ENCODE measurements around the gene SLFN13.
"Not testable (repeated sequence)": the region's sequence is repeated elsewhere in the genome, so short reads cannot be mapped to it uniquely, and the experiment has no call there.

Gene SLFN13

DNA sequence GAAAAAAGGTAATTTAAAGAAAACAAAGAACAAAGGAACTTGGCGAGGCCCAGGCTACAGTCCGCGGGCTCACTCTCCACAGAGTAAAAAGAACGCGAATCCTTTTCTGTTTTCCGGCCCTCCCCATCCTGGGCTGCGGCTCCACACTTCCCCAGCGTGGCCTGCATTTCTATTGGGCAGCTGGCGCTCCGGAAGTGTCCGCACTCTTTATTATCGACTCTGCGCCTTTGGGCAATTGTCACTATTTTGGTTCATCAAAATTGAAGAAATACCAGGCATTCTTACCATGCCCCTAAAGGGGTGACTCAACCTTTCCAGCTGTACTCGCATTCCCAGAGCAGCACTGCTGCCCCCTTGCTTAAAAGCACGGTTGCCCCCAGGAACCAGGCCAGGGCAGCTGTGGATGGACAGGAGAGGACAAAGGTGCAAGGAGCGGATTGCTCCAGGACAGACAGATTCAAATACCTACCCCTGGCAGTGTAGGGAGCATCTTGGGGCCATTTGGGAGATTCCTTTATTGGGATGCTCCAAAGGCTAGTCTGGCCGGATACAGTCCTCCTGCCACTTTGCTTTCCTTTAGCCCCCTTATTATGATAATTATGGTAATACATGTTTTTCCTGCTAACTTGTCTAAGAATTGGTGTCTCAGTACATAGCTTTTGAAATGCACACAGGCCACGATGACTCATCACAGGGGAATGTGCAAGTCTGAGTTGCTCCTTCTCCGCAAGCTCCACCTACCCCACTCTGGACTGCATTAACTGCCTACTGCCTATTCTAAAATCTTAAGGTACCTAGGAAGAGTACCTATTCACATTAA lies 15.3 kb downstream of the SLFN13 start:
- Histone ChIP-seq H3K27me3 (replicated peaks in 2 of 5; ENCODE audit: control insufficient read depth in 4 of 5, insufficient read depth in 5 of 5, low read length in 4 of 5) (no peaks in the 10 kb centered on the region), H3K9me3 (ENCODE audit: control extremely low read depth in 1 of 5, control insufficient read depth in 4 of 5, insufficient read depth in 2 of 5, low read depth in 1 of 5, low read length in 4 of 5) (no peaks in the 10 kb centered on the region), H3K4me3 (ENCODE audit: control insufficient read depth in 1 of 7, extremely low read depth in 1 of 7, insufficient read depth in 4 of 7, low read depth in 2 of 7, low read length in 6 of 7) (peak overlapping the region; percentile 65 to 91 (median 82)), H3K4me1 (ENCODE audit: control extremely low read depth in 1 of 4, control insufficient read depth in 4 of 4, insufficient read depth in 4 of 4, low read length in 3 of 4) (peaks cover 4 to 32% (median 30%) of the 10 kb centered on the region in 4 experiments), H3K36me3 (ENCODE audit: control insufficient read depth in 4 of 4, insufficient read depth in 4 of 4, low read length in 3 of 4) (no peaks in the 10 kb centered on the region), H3K27ac (ENCODE audit: insufficient read depth in 1 of 2, low read depth in 1 of 2, low read length in 2 of 2, poor library complexity in 1 of 2, severe bottlenecking in 2 of 2) (peak overlapping the region; percentile 46 to 78)
- ChIA-PET POLR2A (interaction anchor here (0.7 to 1.6 kb wide), 3 partner anchors 15 to 60 kb away, joined by 3 to 5 read pairs (median 5); partner anchors contain the start of gene SLFN11), CTCF (interaction anchor here (1.0 to 1.6 kb wide), 4 partner anchors 11 to 49 kb away, joined by 3 to 5 read pairs (median 4); partner anchors contain the start of gene SLFN13)
- DNase-seq, result peak; percentile 88 to 95 (median 94)
- 23% methylated on average over 15 of the region's 19 CpGs for WGBS (ENCODE audit: insufficient coverage)

DNA sequence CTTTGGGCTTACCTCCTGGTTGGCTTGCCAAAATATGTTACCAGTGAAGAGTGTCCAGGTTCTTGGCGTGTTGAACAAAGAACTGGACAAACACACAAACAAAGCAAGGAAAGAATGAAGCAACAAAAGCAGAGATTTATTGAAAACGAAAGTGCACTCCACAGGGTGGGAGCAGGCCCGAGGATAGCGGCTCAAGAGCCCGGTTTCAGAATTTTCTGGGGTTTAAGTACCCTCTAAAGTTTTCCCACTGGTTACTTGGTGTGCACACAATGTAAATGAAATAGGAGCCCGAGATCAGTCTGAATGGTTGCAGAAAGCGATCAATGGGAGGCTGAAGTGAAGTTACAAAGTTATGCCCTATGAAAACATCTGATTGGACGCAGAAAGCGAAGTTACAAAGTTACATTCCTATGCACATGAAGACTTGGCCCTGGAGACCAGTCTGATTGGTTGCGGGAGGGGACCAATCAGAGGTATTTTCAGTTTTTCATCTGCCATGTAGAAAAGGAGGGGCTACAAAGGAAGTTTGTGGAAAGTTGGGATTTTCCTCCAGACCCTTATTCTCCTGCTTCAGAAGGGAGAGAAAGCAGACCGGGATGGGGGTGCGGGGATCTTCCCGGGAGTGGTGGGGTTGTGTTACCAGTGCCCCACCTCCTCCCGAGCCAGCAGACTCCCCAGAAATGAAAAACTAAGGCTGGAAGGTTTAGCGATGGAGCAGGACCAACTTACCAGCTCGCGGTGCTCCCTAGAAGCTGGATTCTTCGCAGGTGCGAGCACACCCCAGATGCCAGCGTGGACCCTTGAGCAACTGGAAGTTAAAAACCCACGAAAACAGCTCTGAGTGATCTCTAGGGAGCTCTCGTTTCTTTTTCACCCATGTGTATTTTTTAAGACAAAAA lies 16.1 kb downstream of the SLFN13 start, which contains the start of gene SLFN12:
TSS of gene SLFN12 (minus strand) at position 325 of the 899 bp plus-strand sequence. CDS start 9,472 bp downstream, outside the sequence.
- Histone ChIP-seq H3K27me3 (replicated peaks in 2 of 5; ENCODE audit: control insufficient read depth in 4 of 5, insufficient read depth in 5 of 5, low read length in 4 of 5) (no peaks in the 10 kb centered on the region), H3K4me3 (ENCODE audit: control insufficient read depth in 1 of 7, extremely low read depth in 1 of 7, insufficient read depth in 4 of 7, low read depth in 2 of 7, low read length in 6 of 7) (peak within 1 kb of the TSS; percentile 65 to 91 (median 82)), H3K27ac (ENCODE audit: insufficient read depth in 1 of 2, low read depth in 1 of 2, low read length in 2 of 2, poor library complexity in 1 of 2, severe bottlenecking in 2 of 2) (peak within 1 kb of the TSS; percentile 46 to 78), H3K9me3 (ENCODE audit: control extremely low read depth in 1 of 5, control insufficient read depth in 4 of 5, insufficient read depth in 2 of 5, low read depth in 1 of 5, low read length in 4 of 5) (no peaks in the 10 kb centered on the region), H3K36me3 (ENCODE audit: control insufficient read depth in 4 of 4, insufficient read depth in 4 of 4, low read length in 3 of 4) (no peaks in the 10 kb centered on the region), H3K4me1 (ENCODE audit: control extremely low read depth in 1 of 4, control insufficient read depth in 4 of 4, insufficient read depth in 4 of 4, low read length in 3 of 4) (peaks cover 4 to 34% (median 32%) of the 10 kb centered on the region in 4 experiments)
- WGBS (ENCODE audit: insufficient coverage), result 37% methylated on average over 19 of the region's 22 CpGs
- POLR2A ChIA-PET, result interaction anchor here (0.7 to 1.6 kb wide), 2 partner anchors 16 to 50 kb away, joined by 3 to 5 read pairs; no protein-coding TSS in a partner anchor
- peak; percentile 77 to 87 (median 82) for DNase-seq
- CTCF ChIA-PET, result interaction anchor here (1.5 to 1.6 kb wide), 2 partner anchors 12 to 16 kb away, joined by 4 to 5 read pairs; partner anchors contain the start of gene SLFN13

DNA sequence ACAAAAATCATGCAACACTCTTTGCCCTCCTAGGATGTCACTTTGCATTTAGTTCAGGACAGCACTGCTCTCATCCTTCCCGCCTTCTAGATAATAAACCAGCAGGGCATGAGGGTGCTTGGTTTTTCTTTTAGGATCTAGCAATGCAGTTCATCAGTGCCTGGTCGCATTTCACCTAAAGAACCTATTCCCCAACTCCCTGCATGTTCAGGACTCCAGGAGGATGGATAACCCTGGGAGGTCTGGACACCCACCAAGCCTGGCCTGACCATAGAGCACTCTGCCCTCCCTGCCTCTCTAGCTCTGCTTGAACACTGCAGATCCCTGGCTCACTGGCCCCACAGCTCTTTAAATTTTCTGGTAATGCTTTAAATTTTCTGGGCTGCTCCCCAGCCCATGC lies 18.9 kb downstream of the SLFN13 start:
- DNase-seq, result no peak
- ChIA-PET POLR2A (interaction anchor here (0.6 kb wide), 1 partner anchor 9 kb away, joined by 4 read pairs; no protein-coding TSS in a partner anchor), CTCF (no interaction called here)
- Histone ChIP-seq H3K4me1 (ENCODE audit: control extremely low read depth in 1 of 4, control insufficient read depth in 4 of 4, insufficient read depth in 4 of 4, low read length in 3 of 4) (peaks cover 4 to 34% (median 32%) of the 10 kb centered on the region in 4 experiments), H3K9me3 (ENCODE audit: control extremely low read depth in 1 of 5, control insufficient read depth in 4 of 5, insufficient read depth in 2 of 5, low read depth in 1 of 5, low read length in 4 of 5) (no peaks in the 10 kb centered on the region), H3K4me3 (ENCODE audit: control insufficient read depth in 1 of 7, extremely low read depth in 1 of 7, insufficient read depth in 4 of 7, low read depth in 2 of 7, low read length in 6 of 7) (no peak overlapping the region), H3K27me3 (replicated peaks in 2 of 5; ENCODE audit: control insufficient read depth in 4 of 5, insufficient read depth in 5 of 5, low read length in 4 of 5) (no peaks in the 10 kb centered on the region), H3K36me3 (ENCODE audit: control insufficient read depth in 4 of 4, insufficient read depth in 4 of 4, low read length in 3 of 4) (peaks cover 0 to 3% (median 0%) of the 10 kb centered on the region in 4 experiments), H3K27ac (ENCODE audit: insufficient read depth in 1 of 2, low read depth in 1 of 2, low read length in 2 of 2, poor library complexity in 1 of 2, severe bottlenecking in 2 of 2) (no peak overlapping the region)
- 85% methylated on average over 2 of the region's 2 CpGs for WGBS (ENCODE audit: insufficient coverage)

DNA sequence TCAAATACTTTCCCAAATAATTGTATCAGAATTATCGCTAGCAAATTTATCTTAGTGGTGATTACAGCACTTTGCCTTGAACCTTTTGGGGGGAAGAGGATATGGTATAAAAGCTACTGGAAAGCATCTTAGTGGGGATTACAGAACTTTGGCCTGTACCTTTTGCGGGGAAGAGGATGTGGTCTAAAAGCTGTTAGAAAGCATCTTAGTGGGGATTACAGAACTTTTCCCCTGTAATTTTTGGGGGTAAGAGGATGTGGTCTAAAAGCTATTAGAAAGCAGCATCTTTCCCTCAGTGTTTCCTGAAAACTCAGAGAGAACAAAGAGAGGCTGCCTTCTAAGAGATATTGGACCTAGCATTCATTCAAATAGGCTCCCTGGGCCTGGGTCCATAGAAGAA lies 20.3 kb downstream of the SLFN13 start:
- no peaks in the 10 kb centered on the region for H3K9me3 ChIP-seq (ENCODE audit: control extremely low read depth in 1 of 5, control insufficient read depth in 4 of 5, insufficient read depth in 2 of 5, low read depth in 1 of 5, low read length in 4 of 5)
- no peak overlapping the region for H3K27ac ChIP-seq (ENCODE audit: insufficient read depth in 1 of 2, low read depth in 1 of 2, low read length in 2 of 2, poor library complexity in 1 of 2, severe bottlenecking in 2 of 2)
- DNase-seq, result peak in 2 of 3 donors; percentile 3 to 33
- no peaks in the 10 kb centered on the region for H3K27me3 ChIP-seq (replicated peaks in 2 of 5; ENCODE audit: control insufficient read depth in 4 of 5, insufficient read depth in 5 of 5, low read length in 4 of 5)
- peaks cover 0 to 27% (median 24%) of the 10 kb centered on the region in 4 experiments for H3K4me1 ChIP-seq (ENCODE audit: control extremely low read depth in 1 of 4, control insufficient read depth in 4 of 4, insufficient read depth in 4 of 4, low read length in 3 of 4)
- ChIA-PET POLR2A (interaction anchor here (0.5 kb wide), 1 partner anchor 154 kb away, joined by 5 read pairs; no protein-coding TSS in a partner anchor), CTCF (interaction anchor here (1.7 kb wide), 1 partner anchor 116 kb away, joined by 3 read pairs; no protein-coding TSS in a partner anchor)
- no peak overlapping the region for H3K4me3 ChIP-seq (ENCODE audit: control insufficient read depth in 1 of 7, extremely low read depth in 1 of 7, insufficient read depth in 4 of 7, low read depth in 2 of 7, low read length in 6 of 7)
- 0% methylated on average over 1 of the region's 2 CpGs for WGBS (ENCODE audit: insufficient coverage)
- H3K36me3 ChIP-seq (ENCODE audit: control insufficient read depth in 4 of 4, insufficient read depth in 4 of 4, low read length in 3 of 4), result peaks cover 0 to 3% (median 0%) of the 10 kb centered on the region in 4 experiments

DNA sequence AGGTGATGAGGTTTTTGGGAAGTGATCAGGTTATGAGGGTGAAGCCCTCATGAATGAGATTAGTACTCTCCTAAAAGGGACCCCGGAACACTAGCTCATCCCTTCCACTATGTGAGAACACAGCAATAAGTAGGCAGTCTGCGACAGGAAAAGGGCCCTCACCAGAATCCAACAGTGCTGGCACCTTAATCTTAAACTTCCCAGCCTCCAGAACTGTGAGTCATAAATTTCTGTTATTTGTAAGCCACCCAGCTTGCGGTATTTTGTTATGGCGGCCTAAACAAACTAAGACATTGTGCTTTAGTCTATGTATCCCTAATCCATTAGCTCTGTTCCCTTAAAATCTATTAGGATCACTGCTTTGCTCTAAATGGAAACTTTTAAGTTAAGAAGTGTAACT lies 24.8 kb downstream of the SLFN13 start:
- H3K36me3 ChIP-seq (ENCODE audit: control insufficient read depth in 4 of 4, insufficient read depth in 4 of 4, low read length in 3 of 4), result peaks cover 0 to 8% (median 4%) of the 10 kb centered on the region in 4 experiments
- CTCF ChIA-PET, result interaction anchor here (1.0 to 1.6 kb wide), 2 partner anchors 10 to 17 kb away, joined by 3 read pairs; no protein-coding TSS in a partner anchor
- WGBS (ENCODE audit: insufficient coverage), result 100% methylated on average over 4 of the region's 4 CpGs
- H3K9me3 ChIP-seq (ENCODE audit: control extremely low read depth in 1 of 5, control insufficient read depth in 4 of 5, insufficient read depth in 2 of 5, low read depth in 1 of 5, low read length in 4 of 5), result no peaks in the 10 kb centered on the region
- H3K4me1 ChIP-seq (ENCODE audit: control extremely low read depth in 1 of 4, control insufficient read depth in 4 of 4, insufficient read depth in 4 of 4, low read length in 3 of 4), result peaks cover 0 to 7% (median 6%) of the 10 kb centered on the region in 4 experiments
- no peak for DNase-seq
- no peaks in the 10 kb centered on the region for H3K27me3 ChIP-seq (replicated peaks in 2 of 5; ENCODE audit: control insufficient read depth in 4 of 5, insufficient read depth in 5 of 5, low read length in 4 of 5)
- no peak overlapping the region for H3K4me3 ChIP-seq (ENCODE audit: control insufficient read depth in 1 of 7, extremely low read depth in 1 of 7, insufficient read depth in 4 of 7, low read depth in 2 of 7, low read length in 6 of 7)
- H3K27ac ChIP-seq (ENCODE audit: insufficient read depth in 1 of 2, low read depth in 1 of 2, low read length in 2 of 2, poor library complexity in 1 of 2, severe bottlenecking in 2 of 2), result no peak overlapping the region
- POLR2A ChIA-PET, result no interaction called here

DNA sequence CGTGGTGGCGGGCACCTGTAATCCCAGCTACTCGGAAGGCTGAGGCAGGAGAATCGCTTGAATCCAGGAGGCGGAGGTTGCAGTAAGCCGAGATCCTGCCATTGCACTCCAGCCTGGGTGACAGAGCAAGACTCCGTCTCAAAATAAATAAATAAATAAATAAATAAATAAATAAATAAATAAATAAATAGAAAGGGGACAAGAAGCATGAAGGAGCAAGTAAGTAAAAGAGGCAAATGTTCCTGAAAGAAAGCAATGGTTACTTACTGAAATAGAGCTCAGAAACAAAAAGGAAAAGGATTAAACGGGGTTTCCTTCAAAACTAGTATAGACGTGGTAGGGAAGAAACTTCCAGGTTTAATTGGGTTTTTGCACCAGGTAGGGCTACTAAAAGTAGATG lies 27.5 kb downstream of the SLFN13 start:
- H3K27me3 ChIP-seq (replicated peaks in 2 of 5; ENCODE audit: control insufficient read depth in 4 of 5, insufficient read depth in 5 of 5, low read length in 4 of 5); H3K27ac ChIP-seq (ENCODE audit: insufficient read depth in 1 of 2, low read depth in 1 of 2, low read length in 2 of 2, poor library complexity in 1 of 2, severe bottlenecking in 2 of 2); H3K4me3 ChIP-seq (ENCODE audit: control insufficient read depth in 1 of 7, extremely low read depth in 1 of 7, insufficient read depth in 4 of 7, low read depth in 2 of 7, low read length in 6 of 7); DNase-seq; POLR2A ChIA-PET; H3K4me1 ChIP-seq (ENCODE audit: control extremely low read depth in 1 of 4, control insufficient read depth in 4 of 4, insufficient read depth in 4 of 4, low read length in 3 of 4); H3K9me3 ChIP-seq (ENCODE audit: control extremely low read depth in 1 of 5, control insufficient read depth in 4 of 5, insufficient read depth in 2 of 5, low read depth in 1 of 5, low read length in 4 of 5): not testable (repeated sequence)
- CTCF ChIA-PET, result interaction anchor here (0.9 kb wide), 1 partner anchor 18 kb away, joined by 3 read pairs; no protein-coding TSS in a partner anchor
- 100% methylated on average over 3 of the region's 9 CpGs for WGBS (ENCODE audit: insufficient coverage)
- H3K36me3 ChIP-seq (ENCODE audit: control insufficient read depth in 4 of 4, insufficient read depth in 4 of 4, low read length in 3 of 4), result peaks cover 0 to 13% (median 2%) of the 10 kb centered on the region in 4 experiments
